Measurements from ENCODE around the gene WAC. TPM values are rescaled to one million over a fixed set of nuclear protein-coding genes. Genes with fewer than 3 reads are reported as not detected.

Gene WAC
- total RNA-seq, result 126 TPM

DNA sequence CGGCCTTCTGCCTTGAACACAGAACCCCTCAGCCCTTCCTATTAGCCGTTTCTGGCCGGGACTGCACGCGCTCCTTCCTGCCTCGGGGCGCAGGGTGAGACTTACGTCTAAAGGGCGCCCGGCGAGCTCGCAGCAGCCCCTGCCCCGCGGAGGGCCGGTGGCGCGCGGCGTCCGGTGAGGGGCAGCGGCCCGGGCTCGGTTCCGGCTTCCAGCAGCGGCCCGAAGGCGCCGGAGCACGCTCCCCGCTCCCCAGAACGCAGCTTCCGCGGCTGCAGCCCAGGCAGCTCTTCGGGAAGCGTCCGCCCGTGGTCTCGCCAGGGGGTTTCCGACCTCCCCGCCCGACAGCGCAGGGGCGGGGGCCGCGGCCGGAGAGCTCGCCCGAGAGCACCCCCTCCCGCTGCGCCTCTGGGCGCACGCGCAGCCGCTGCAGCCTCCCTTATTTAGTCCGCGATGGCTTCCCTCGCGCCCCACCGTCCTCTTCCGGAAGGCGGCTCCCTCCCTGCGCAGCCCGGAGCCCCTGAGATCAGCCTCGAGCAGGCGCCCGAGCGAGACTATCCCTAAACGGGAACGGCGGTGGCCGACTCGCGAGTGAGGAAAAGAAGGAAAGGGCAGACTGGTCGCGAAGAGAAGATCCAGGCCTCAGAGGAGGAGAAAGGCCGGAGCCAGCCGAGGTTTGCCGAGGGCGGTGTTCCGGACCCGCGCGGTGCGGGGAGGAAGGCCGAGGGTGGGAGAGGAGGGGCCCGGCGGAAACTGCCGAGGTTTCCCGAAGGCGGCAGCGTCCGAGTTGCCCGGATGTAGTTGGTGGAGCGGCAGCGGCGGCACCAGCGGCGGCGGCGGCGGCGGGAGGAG lies at the start of gene WAC:
Gene WAC (plus strand): TSS at position 782 of the 849 bp plus-strand sequence. CDS start 462 bp downstream, outside the sequence.

Small RNA genes lying within 50 kb of the gene (small RNA-seq; reads per million reads assigned to genes)
- not detected for gene RNU4ATAC6P (ENCODE audit: low replicate concordance)
- not detected for gene RNU6-1067P (ENCODE audit: low replicate concordance)

Other genes starting within 250 kb of the WAC start
- gene MPP7, start 230.1 kb upstream of the WAC start, total RNA-seq, result 9.1 TPM
- gene BAMBI, start 144.4 kb downstream of the WAC start, total RNA-seq, result 32.5 TPM

Measured in metanephros (tissue), 2 donors.